Testis (tissue), 3 donors: Measurements from ENCODE around the gene HSD17B12. TPM values are rescaled to one million over a fixed set of nuclear protein-coding genes. Genes with fewer than 3 reads are reported as not detected.
A peak's percentile ranks its signal among the peaks of the same experiment; 100 is the strongest.

Experiments used
- DNase-seq: peaks from one replicate; pipeline ENCODE4 v3.0.0-alpha.2; 2019
- H3K27ac ChIP-seq, 2 donors: fragments of 200-600 bp; sonication (generic); one replicate each; pipeline ENCODE4 v1.5.1; 2019
- H3K27me3 ChIP-seq: fragments of 200-600 bp; sonication (generic); one replicate; pipeline ENCODE4 v1.5.1; 2019
- H3K36me3 ChIP-seq: fragments of 200-600 bp; sonication (generic); one replicate; pipeline ENCODE4 v1.5.1; 2017; ENCODE audit warnings: low read depth; ENCODE audit errors: missing control alignments
- H3K4me1 ChIP-seq: fragments of 200-600 bp; sonication (generic); one replicate; pipeline ENCODE4 v1.5.1; 2019
- H3K4me3 ChIP-seq, 2 donors: fragments of 200-600 bp; sonication (generic); one replicate each; pipeline ENCODE4 v1.5.1; 2017 to 2019
- H3K9me3 ChIP-seq: fragments of 200-600 bp; sonication (generic); one replicate; pipeline ENCODE4 v1.5.1; 2017
- CTCF ChIP-seq, 3 experiments: fragments of 450-650 bp in 2 of 3; fragments of 200-600 bp in 1 of 3; sonication (generic) in 1 of 3; IDR thresholded peaks; one replicate each; pipeline ENCODE4 v1.5.1; 2016 to 2019; ENCODE audit warnings: antibody characterized with exemption in 3 of 3, mild to moderate bottlenecking in 2 of 3, moderate library complexity in 1 of 3
- POLR2A ChIP-seq: fragments of 450-650 bp; IDR thresholded peaks from one replicate; pipeline ENCODE4 v1.6.1; 2017; ENCODE audit warnings: antibody characterized with exemption, mild to moderate bottlenecking, moderate library complexity
- WGBS, 2 donors: methylation state at CpG; one replicate each; pipeline ENCODE4 v1.1.5; 2018; 5-methylcytosine and 5-hydroxymethylcytosine counted together
- intact Hi-C: fragments of 100-400 bp; cut with DNase I; formaldehyde crosslinking; loops from one replicate; pipeline ENCODE4 v1.15.1; 2023; ENCODE audit warnings: low total_unique reads
- polyA plus RNA-seq: library from polyadenylated mRNA; stranded (reverse); fragments of 350-450 nt; fragmentation: Illumina TruSeq; extraction: RNeasy Lipid Tissue Mini Kit (QIAGEN cat#74804); gene quantifications from one replicate; pipeline ENCODE4 v1.2.3, GENCODE V29; 2014; ENCODE audit warnings: low read depth, low replicate concordance; ENCODE audit not compliant: insufficient read depth
- total RNA-seq, 2 donors: library from RNA; depleted of rRNA; stranded (reverse); fragments of >200 nt; gene quantifications; one replicate each; pipeline ENCODE4 v1.2.3, GENCODE V29; 2016

Gene HSD17B12
- total and polyA plus RNA-seq, 3 donors from 2014 or later, result 59.6 to 113 (median 93.5) TPM

- intact Hi-C loops, result no loop called here
- Histone ChIP-seq H3K9me3 (no peaks in the 10 kb centered on the region), H3K36me3 (no peaks in the 10 kb centered on the region), H3K27me3 (no peaks in the 10 kb centered on the region), H3K4me1 (no peaks in the 10 kb centered on the region), H3K27ac (no peak overlapping the region), H3K4me3 (no peak overlapping the region)
- TF ChIP-seq POLR2A, result no peak
- no peak for TF ChIP-seq CTCF (IDR thresholded peaks at IDR 0.05)
- DNase-seq, result no peak
- WGBS, 2 donors, result 72 to 90% methylated on average over 7 to 13 of the region's 13 CpGs
These were observed 218.6 kb downstream of the HSD17B12 start for GRCh38 chr11:43899094-43899493.

- WGBS, 2 donors, result 87 to 94% methylated on average over 4 of the region's 4 CpGs
- H3K27me3 ChIP-seq, result no peaks in the 10 kb centered on the region
- no peak overlapping the region for H3K27ac ChIP-seq
- H3K36me3 ChIP-seq, result no peaks in the 10 kb centered on the region
- H3K4me3 ChIP-seq, result no peak overlapping the region
- intact Hi-C loops, result no loop called here
- H3K4me1 ChIP-seq, result no peaks in the 10 kb centered on the region
- TF ChIP-seq CTCF (IDR thresholded peaks at IDR 0.05), result no peak
- TF ChIP-seq POLR2A, result no peak
- DNase-seq, result no peak
- no peaks in the 10 kb centered on the region for H3K9me3 ChIP-seq
These were observed 221.0 kb downstream of the HSD17B12 start for GRCh38 chr11:43901551-43901950.

GRCh38 chr11:43903078-43903477 is 222.5 kb downstream of the HSD17B12 start:
- Histone ChIP-seq H3K4me3 (no peak overlapping the region), H3K4me1 (no peaks in the 10 kb centered on the region), H3K9me3 (no peaks in the 10 kb centered on the region), H3K27me3 (no peaks in the 10 kb centered on the region), H3K36me3 (no peaks in the 10 kb centered on the region), H3K27ac (no peak overlapping the region)
- TF ChIP-seq POLR2A (no peak), CTCF (IDR thresholded peaks at IDR 0.05) (no peak)
- intact Hi-C loops, result no loop called here
- 90 to 95% methylated on average over 2 of the region's 2 CpGs for WGBS, 2 donors
- DNase-seq, result no peak

GRCh38 chr11:43903969-43904368 is 223.4 kb downstream of the HSD17B12 start:
- Histone ChIP-seq H3K27ac (peak overlapping the region in 1 of 2 donors; percentile 73), H3K27me3 (no peaks in the 10 kb centered on the region), H3K4me3 (no peak overlapping the region), H3K36me3 (no peaks in the 10 kb centered on the region), H3K4me1 (no peaks in the 10 kb centered on the region), H3K9me3 (no peaks in the 10 kb centered on the region)
- 93 to 94% methylated on average over 4 of the region's 4 CpGs for WGBS, 2 donors
- intact Hi-C loops, result no loop called here
- TF ChIP-seq POLR2A, result no peak
- TF ChIP-seq CTCF (IDR thresholded peaks at IDR 0.05), result no peak
- no peak for DNase-seq

- TF ChIP-seq POLR2A (no peak), CTCF (IDR thresholded peaks at IDR 0.05) (no peak)
- intact Hi-C loops, result no loop called here
- H3K4me3 ChIP-seq, result no peak overlapping the region
- H3K9me3 ChIP-seq, result no peaks in the 10 kb centered on the region
- H3K27me3 ChIP-seq, result no peaks in the 10 kb centered on the region
- no peaks in the 10 kb centered on the region for H3K4me1 ChIP-seq
- no peaks in the 10 kb centered on the region for H3K36me3 ChIP-seq
- 44 to 57% methylated on average over 10 of the region's 10 CpGs for WGBS, 2 donors
- peak overlapping the region; percentile 72 to 73 for H3K27ac ChIP-seq
- DNase-seq, result no peak
These were observed 224.4 kb downstream of the HSD17B12 start for GRCh38 chr11:43904742-43905535.
